Dermis blood vessel endothelial cell (primary cell): ENCODE measurements around the gene CAPNS2. TPM values are rescaled to one million over a fixed set of nuclear protein-coding genes. Genes with fewer than 3 reads are reported as not detected.
A peak's percentile ranks its signal among the peaks of the same experiment; 100 is the strongest.
"Not testable (repeated sequence)": the region's sequence is repeated elsewhere in the genome, so short reads cannot be mapped to it uniquely, and the experiment has no call there.

Experiments used
- DNase-seq: peaks from one replicate; pipeline ENCODE4 v3.0.0; 2010
- total RNA-seq: library from RNA; depleted of rRNA; stranded (reverse); fragments of >200 nt; gene quantifications from 2 replicates; pipeline ENCODE4 v1.2.3, GENCODE V29; 2014

The CAPNS2 gene
- total RNA-seq, 1 donor from 2014 or later = 1.7 TPM

DNA sequence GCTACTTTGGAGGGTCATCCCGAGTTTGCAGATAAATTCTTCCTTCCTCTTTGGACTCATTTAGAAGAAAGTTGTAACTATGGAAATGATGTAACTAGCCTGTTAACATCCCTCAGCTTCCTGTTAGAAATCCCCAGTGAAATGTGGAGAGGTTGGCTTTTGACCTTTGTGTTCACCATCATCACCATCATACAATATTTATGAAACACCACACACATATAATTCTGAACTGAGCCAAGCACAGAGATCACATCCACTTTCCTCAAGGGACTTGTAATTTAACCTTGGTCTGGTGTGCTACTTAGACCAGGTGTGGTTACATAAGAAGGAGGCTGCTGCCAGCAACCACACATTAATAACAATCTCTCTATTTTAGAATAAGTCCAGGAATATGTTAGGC lies 2.5 kb downstream of the CAPNS2 start:
- DNase-seq = peak; percentile 51

- no peak for DNase-seq
Measured at GRCh38 chr16:55570159-55570558, 3.7 kb downstream of the CAPNS2 start.

- DNase-seq = peak; percentile 14
Measured at GRCh38 chr16:55571191-55571897, 4.9 kb downstream of the CAPNS2 start.

DNA sequence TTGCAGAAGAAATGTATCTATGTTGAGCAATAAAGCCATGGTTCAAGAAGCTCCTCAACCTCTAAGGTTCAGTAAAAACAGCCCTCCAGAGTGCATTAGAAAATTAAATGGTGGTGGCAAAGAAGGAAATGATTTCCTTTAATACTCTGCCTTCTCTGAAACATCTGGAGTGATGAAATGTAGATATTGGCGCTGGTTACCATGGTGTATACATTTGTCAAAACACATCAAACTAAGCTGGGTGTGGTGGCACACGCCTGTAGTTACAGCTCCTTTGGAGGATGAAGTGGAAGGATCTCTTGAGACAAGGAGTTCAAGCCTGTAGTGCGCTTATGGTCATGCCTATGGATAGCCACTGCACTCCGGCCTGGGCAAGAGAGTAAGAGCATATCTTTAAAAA lies 6.0 kb downstream of the CAPNS2 start:
- no peak for DNase-seq

DNA sequence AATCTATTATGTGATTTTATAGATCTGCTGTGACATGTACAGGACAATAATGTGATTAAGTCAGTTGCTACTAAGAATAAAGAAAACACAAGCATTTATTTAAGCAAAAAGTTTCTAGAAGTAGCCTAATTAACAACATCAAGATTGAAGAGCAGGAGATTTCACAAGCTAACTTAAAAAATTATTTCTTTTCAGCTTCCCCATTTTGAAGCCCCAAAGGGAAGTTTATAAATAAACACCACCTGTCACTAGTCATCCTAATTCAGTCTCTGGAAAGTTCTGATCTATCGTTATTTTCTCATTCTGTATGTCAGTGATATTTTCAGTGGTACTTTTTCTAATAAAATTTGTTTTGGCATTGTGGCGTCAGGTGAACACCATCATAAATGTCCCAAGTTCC lies 8.3 kb downstream of the CAPNS2 start:
- DNase-seq = no peak

GRCh38 chr16:55575496-55575895 lies 9.0 kb downstream of the CAPNS2 start:
- DNase-seq = no peak

DNA sequence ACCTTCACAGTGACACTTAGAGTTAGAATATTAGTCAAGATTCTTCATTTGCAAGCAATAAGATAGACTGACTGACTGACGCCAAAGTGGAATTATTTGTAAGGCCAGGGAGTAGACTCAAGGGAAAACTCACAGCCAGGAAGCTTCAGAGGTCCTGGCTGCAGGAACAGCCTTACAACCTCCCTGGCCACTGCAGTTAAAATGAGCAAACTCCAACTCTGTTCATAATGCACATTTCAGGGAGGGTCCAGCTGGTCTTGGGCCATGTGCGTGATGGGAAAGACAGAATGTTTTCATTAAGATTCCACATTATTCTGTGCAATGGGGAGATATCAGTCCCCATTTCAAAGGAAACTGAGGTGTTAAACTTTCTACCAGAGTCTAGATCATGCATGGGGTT lies 9.9 kb downstream of the CAPNS2 start:
- DNase-seq = no peak

GRCh38 chr16:55577887-55578286 lies 11.4 kb downstream of the CAPNS2 start:
- DNase-seq = no peak

- DNase-seq = no peak
Measured at GRCh38 chr16:55585631-55586030, 19.1 kb downstream of the CAPNS2 start.

- DNase-seq = no peak
Measured at GRCh38 chr16:55588799-55589198, 22.3 kb downstream of the CAPNS2 start.

- no peak for DNase-seq
Measured at GRCh38 chr16:55592306-55592705, 25.8 kb downstream of the CAPNS2 start.

- DNase-seq = no peak
Measured at GRCh38 chr16:55597928-55598327, 31.4 kb downstream of the CAPNS2 start.

- no peak for DNase-seq
Measured at GRCh38 chr16:55605754-55606336, 39.4 kb downstream of the CAPNS2 start.

DNA sequence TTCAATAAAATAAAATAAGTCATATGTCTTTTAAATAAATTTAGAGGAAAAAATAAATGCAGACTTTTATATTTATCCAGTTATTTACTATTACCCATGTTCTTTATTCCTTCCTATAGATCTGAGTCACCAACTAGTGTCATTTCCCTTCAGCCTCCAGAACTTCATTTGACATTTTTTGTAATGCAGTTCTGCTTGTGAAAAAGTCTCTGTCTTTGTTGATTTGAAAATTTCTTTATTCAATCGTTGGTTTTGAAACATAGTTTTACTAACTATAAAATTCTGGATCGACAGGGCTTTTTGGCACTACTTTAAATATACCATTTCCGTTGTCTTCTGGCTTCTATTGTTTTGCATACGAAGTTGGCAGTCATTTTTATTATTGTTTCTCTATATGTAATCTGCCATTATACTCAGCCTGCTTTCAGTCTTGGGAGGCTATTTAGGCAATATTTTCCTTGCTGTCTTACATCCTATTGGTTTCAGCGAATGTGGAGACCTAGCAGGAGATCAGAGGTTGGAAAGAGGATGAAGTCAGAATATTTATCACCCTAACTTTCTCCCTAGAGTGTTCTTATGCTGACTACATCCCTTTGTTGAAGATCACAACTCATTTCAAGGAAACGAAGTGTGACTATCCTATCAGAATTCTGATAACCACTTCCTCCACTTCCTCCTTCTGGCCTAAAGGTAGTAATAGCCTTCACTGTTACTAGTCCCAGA lies 47.3 kb downstream of the CAPNS2 start:
- peak; percentile 56 for DNase-seq

DNA sequence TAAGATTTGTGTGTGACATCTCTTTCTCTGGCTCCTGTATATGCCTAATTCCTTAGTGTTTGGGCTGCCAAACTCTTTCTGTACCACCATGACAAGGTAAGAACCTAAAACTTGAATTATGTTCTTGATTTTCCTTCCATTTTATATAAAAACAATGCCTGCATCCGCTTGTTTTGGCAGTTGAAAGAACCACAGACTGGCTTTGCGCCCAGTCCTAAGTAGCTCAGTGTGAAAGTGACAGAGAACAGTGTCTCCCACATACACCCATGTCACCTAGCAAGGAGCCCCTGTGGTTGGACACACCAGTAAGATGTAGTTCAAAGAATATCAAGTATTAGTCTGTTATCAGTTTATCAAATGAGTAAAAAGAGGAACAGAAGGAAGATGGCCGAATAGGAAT lies 48.6 kb downstream of the CAPNS2 start:
- peak; percentile 34 for DNase-seq

DNA sequence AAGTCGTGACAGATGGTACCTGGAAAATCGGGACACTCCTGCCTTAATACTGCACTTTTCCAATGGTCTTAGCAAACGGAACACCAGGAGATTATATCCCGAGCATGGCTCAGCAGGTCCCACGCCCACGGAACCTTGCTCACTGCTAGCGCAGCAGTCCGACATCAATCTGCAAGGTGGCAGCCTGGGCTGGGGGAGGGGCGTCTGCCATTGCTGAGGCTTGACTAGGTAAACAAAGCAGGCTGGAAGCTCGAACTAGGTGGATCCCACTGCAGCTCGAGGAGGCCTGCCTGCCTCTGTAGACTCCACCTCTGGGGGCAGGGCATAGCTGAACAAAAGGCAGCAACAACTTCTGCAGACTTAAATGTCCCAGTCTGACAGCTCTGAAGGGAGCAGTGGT lies 49.2 kb downstream of the CAPNS2 start:
- not testable (repeated sequence) for DNase-seq

Other genes starting within 250 kb of the CAPNS2 start
- gene IRX6, start 242.5 kb upstream of the CAPNS2 start, total RNA-seq = not detected in 2 replicates
- 16.7 and 20.5 TPM in 2 replicates for gene MMP2, start 87.5 kb upstream of the CAPNS2 start, total RNA-seq
- gene LPCAT2, start 57.6 kb upstream of the CAPNS2 start, total RNA-seq = 23.9 and 37.6 TPM in 2 replicates
- not detected in 2 replicates for gene SLC6A2, start 89.3 kb downstream of the CAPNS2 start, total RNA-seq